Stimulated activated CD4-positive, alpha-beta T cell treated with anti-CD3 and anti-CD28 coated beads, Interleukin-4, amount 100 ng/mL, for 4 hours (primary cell): Measurements from ENCODE around the gene VASH2.
A peak's percentile ranks its signal among the peaks of the same experiment; 100 is the strongest.
"Not testable (repeated sequence)": the region's sequence is repeated elsewhere in the genome, so short reads cannot be mapped to it uniquely, and the experiment has no call there.

ENCODE experiments used
- DNase-seq, 2 experiments: peaks; one replicate each; pipeline ENCODE4 v3.0.0-alpha.2; 2020

VASH2 gene

GRCh38 chr1:212982430-212983152, 32.2 kb downstream of the VASH2 start:
- no peak for DNase-seq

GRCh38 chr1:212983482-212983881, 33.1 kb downstream of the VASH2 start:
- DNase-seq, result no peak

- DNase-seq, result no peak
Measured at GRCh38 chr1:212984522-212985291, 34.4 kb downstream of the VASH2 start.

GRCh38 chr1:212986551-212986950, 36.2 kb downstream of the VASH2 start:
- DNase-seq, result no peak

- DNase-seq, result no peak
Measured at GRCh38 chr1:212987702-212988322, 37.5 kb downstream of the VASH2 start.

- no peak for DNase-seq
Measured at GRCh38 chr1:212990276-212990675, 39.9 kb downstream of the VASH2 start.

GRCh38 chr1:212993960-212994359, 43.6 kb downstream of the VASH2 start:
- not testable (repeated sequence) for DNase-seq

- no peak for DNase-seq
Measured at GRCh38 chr1:212994926-212995325, 44.6 kb downstream of the VASH2 start.

- DNase-seq, result no peak
Measured at GRCh38 chr1:213003256-213003655, 52.9 kb downstream of the VASH2 start.

GRCh38 chr1:213008564-213008963, 58.2 kb downstream of the VASH2 start:
- DNase-seq, result no peak

- DNase-seq, result no peak
Measured at GRCh38 chr1:213014642-213015041, 64.3 kb downstream of the VASH2 start.

- DNase-seq, result peak; percentile 92 to 96
Measured at GRCh38 chr1:213015099-213016050, 65.0 kb downstream of the VASH2 start, which contains the start of gene ANGEL2. Gene ANGEL2, minus strand, starts transcription at chr1:213015867. Its CDS starts 196 bp downstream, at chr1:213015671.

- DNase-seq, result no peak
Measured at GRCh38 chr1:213017447-213018273, 67.3 kb downstream of the VASH2 start.

- no peak for DNase-seq
Measured at GRCh38 chr1:213019450-213019849, 69.1 kb downstream of the VASH2 start.

- no peak for DNase-seq
Measured at GRCh38 chr1:213020016-213020415, 69.7 kb downstream of the VASH2 start.

- not testable (repeated sequence) for DNase-seq
Measured at GRCh38 chr1:213027024-213027423, 76.7 kb downstream of the VASH2 start.

- DNase-seq, result no peak
Measured at GRCh38 chr1:213032651-213033050, 82.3 kb downstream of the VASH2 start.

- DNase-seq, result no peak
Measured at GRCh38 chr1:213034713-213035112, 84.4 kb downstream of the VASH2 start.

GRCh38 chr1:213035573-213035972, 85.2 kb downstream of the VASH2 start:
- no peak for DNase-seq
